Effector CD4-positive, alpha-beta T cell (primary cell): ENCODE results near the gene MUL1.
"Not testable (repeated sequence)": the region's sequence is repeated elsewhere in the genome, so short reads cannot be mapped to it uniquely, and the experiment has no call there.

ENCODE experiments used
- DNase-seq: peaks from one replicate; pipeline ENCODE4 v3.0.0-alpha.2; 2020
- total RNA-seq: gene quantifications from one replicate; lab custom pipeline; 2026; lab: John Stamatoyannopoulos, UW

Gene MUL1, protein sequence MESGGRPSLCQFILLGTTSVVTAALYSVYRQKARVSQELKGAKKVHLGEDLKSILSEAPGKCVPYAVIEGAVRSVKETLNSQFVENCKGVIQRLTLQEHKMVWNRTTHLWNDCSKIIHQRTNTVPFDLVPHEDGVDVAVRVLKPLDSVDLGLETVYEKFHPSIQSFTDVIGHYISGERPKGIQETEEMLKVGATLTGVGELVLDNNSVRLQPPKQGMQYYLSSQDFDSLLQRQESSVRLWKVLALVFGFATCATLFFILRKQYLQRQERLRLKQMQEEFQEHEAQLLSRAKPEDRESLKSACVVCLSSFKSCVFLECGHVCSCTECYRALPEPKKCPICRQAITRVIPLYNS
- 12.8 reads per million, percentile 37 among the genes with 10 or more reads in this experiment for total RNA-seq

DNA sequence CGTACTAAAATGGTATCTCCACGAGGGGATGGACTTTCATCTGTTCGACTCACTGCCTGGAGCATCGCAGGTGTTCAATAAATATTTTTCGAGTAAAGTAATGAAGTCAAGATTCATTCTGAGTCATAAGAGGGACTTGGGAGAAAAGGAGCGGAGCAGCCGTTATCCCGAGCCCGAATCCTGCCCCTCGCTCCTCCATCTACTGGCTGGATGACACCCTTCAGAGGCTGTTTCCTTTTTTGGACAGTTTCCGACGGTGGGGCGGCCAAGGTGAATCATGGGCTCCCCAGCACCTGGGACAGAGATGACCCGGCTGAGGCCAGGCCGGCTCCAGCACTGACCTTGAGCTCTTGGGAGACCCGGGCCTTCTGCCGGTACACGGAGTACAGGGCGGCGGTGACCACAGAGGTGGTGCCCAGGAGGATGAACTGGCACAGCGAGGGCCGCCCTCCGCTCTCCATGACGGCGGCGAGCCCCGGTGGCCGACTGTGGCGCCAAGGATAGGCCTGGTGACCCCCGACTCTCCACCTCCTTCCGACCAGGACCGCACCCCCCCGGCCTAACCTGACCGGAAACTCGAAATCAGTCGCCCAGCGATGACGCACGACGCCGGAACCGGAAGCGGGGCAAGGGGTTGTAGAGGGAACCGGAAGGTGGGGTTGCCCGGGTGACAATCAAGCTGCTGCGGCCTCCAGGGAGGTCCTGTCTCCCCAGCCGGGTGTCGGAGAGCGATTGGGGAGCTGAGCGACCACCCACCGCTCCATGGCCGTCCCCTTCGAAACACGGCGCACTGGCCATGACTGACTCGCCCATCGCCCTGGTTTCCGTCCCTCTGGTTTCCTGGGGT lies at the start of gene MUL1:
TSS of gene MUL1 (minus strand) at position 588 of the 847 bp plus-strand sequence. CDS start at position 461, 127 bp downstream.
- DNase-seq = peak; percentile 90

DNA sequence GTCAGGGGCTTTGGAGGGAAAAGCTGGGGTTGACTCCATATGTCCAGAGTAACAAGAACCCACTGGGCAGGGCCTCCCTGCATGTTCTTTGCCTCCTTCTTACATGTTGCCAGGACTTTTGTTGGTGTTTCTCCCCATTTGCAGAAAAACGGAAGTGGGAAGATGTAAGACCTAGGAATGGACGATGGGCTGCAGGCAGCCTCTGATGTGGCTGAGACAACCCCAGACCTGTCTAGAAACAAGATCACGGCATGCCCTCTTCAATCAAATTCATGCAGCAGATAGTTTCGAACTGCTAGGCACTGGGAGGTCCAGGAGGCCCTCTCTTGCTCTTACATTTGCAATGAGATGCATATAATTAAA lies 47.8 kb upstream of the MUL1 start:
- DNase-seq = no peak

DNA sequence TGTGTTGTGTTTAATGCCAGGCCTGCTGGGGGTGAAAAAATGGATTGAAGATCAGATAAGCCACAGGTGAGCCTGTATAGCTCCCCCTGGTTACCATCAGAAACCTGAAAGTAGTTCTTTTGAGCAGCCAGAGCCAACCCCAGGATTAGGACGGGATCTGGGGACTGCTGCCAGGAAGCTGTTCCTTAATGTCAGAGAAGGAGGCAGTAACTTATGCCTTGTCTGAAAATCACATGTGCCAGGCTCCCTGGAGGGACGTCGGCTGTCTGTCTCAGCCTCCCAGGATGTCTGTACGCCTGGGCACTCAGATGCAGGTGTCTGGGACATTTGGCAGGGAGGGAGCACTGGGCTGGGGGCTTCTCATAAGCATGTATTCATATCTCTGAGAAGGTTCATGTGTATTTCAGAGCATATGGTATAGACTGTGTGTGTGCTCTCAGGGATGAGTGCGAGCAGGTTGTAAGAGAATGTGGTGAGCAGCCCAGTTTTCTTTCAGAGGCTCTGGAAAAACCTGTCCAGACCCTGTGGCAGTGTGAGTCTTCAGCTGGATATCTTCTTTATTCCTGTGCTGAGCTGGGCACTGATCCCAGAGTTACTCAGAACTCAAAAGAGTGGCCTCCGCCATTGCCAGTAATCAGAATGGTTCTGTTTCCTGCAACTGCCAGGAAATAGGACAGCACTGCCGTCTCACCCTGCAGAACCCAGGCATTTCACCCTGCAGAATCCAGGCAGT lies 47.2 kb upstream of the MUL1 start:
- no peak for DNase-seq

DNA sequence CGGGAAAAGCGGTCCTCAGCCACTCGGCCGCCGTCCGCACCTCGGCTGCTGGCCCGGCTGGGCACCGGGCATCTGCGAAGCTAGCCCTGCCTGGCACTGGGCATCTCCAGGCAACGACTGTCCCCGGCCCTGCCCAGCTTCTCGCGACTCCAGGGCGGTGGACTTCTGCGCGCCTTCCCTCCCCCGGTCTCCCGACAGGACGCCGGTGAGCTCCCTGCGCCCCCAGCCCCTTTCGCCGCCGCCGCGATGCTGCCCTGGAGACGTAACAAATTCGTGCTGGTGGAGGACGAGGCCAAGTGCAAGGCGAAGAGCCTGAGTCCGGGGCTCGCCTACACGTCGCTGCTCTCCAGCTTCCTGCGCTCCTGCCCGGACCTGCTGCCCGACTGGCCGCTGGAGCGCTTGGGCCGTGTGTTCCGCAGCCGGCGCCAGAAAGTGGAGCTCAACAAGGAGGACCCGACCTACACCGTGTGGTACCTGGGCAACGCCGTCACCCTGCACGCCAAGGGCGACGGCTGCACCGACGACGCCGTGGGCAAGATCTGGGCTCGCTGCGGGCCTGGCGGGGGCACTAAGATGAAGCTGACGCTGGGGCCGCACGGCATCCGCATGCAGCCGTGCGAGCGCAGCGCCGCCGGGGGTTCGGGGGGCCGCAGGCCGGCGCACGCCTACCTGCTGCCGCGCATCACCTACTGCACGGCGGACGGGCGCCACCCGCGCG lies 44.9 kb upstream of the MUL1 start:
- no peak for DNase-seq

DNA sequence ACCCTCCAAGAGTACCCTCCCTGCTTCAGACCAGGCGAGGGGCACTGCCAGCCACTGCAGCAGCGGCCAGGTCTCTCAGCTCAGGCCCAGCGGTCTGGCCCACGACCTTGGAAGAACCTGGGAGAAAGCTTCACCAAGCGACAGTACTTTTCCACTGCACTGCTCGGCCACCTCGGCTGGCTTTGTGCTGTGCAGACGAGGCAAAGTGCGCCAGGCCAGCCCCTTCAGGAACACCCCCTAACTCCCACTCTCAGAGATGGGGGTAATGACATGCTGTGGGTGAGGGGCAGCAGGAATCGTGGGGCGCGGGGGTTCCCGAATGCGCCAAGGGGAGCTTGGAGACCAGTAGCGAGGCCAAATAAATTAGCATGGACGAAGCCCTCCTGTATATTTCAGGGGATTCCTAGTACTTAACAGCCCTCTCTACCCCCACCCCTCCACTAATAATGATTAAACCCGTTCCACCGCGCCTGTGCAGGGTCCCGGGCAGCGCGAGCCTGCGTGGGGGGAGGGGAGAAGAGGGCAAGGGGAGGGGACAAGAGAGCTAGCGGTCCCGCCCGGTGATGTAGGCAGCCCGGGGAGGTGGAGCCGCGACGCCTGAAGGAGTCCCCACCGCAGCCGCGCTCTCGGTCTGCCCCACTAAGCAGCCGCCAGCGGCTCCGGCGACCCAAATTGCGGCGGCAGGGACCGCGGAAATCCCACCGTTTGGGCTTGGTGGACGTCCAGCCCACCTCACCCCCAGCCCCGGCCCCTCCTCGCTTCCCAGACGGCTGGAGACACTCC lies 44.2 kb upstream of the MUL1 start, which contains the start of gene FAM43B:
TSS of gene FAM43B (plus strand) at position 629 of the 783 bp plus-strand sequence. CDS start 401 bp downstream, outside the sequence.
- no peak for DNase-seq

DNA sequence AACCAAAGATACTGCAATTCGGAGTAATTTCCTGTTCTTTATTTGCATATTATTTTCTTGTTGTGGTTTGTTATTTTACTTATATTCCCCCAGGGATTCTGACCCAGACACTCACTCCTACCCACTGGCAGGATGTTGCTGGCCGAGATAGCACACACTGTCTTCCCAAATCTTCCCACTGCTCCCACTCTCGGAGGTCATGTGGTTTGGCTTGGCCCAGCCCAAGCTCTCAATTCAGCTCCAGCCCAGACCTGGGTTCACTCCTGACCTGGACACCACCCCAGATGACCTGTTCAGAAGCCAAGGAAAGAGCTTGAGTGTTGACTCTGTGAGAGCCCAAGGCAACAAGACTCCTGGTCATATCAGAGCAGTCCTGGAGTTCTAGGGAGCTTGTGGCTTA lies 43.2 kb upstream of the MUL1 start:
- no peak for DNase-seq

DNA sequence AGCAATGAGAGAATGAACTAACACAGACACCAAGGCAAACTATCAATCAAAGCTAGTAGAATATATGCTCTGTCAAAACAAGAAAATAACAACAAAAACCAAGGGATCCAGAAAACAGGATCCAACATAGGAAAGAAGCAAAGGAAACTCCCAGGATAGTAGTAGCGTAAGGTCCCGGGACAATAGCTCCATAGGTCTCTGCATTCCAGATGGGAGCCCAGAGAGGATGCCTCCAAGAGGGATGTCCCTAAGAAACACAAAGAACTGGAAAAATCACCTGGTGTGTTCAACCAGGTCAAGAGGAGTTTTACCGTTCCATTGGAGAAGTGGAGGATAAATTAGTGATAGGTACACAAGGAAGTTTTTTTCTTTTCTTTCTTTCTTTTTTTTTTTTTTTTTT lies 38.7 kb upstream of the MUL1 start:
- DNase-seq = no peak

DNA sequence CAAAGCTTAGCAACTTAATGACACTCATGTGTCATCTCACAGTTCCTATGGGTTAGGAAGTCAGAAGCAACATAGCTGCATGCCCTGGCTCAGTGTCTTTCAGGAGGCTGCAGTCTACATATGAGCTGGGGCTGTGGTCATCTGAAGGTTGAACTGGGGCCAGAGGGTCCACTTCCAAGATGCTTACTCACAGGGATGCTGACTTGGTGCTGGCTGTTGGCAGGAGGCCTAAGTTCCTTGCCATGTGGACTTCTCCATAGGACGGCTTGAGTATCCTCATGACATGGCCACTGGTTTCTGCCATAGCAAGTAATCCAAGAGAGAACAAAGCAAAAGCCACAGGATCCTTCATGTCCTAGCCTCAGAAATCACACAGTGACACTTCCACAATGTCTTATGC lies 32.3 kb upstream of the MUL1 start:
- DNase-seq = no peak

DNA sequence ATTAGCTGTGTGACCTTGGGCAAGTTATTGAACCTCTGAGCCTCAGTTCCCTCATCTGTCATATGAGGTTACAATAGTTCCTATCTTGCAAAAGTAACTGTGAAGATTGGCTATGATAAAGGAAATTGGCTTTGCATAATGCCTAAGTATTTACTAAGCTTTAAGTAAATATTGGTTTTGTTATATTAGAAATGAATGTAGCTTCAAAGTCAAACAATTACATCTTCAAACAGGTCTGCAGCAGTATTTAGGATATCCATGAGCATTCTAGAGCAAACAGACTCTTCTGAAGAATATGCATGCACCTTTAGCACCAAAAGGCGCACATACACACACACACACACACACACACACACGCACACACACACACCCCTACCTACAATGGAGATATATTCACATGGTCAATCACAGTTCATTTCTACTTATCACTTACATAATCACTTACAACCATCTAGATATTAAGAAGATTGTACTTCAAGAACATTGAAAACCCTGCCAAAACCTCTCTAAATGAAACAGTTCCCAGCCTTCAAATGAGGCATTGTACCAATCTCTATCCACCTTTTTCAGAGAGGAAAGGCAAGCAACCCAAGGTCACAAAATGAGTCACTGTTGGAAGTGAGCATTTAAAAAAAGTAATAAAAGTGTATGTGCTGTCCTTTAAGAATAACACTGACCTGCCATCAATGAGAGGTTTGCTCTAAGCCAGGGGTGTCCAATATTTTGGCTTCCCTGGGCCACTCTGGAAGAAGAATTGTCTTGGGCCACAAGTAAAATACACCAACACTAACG lies 31.0 kb upstream of the MUL1 start:
- no peak for DNase-seq

DNA sequence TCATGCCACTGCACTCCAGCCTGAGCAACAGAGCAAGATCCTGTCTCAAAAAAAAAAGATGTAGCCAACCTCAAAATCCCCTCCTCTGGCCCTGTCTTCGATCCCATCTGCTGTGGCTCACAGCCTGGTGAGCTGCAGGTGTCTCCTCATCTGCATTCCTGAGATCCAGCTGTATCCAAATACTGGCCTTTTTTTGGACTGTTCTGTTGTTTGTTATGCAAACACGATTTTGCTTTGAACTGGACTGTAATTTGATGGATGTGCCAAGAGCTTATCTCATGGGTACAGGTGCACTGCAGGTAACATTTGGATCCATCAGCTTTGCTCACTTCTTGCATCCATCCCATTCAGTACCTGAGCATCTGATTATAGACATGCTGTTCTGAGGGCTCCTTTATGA lies 30.3 kb upstream of the MUL1 start:
- DNase-seq = no peak

DNA sequence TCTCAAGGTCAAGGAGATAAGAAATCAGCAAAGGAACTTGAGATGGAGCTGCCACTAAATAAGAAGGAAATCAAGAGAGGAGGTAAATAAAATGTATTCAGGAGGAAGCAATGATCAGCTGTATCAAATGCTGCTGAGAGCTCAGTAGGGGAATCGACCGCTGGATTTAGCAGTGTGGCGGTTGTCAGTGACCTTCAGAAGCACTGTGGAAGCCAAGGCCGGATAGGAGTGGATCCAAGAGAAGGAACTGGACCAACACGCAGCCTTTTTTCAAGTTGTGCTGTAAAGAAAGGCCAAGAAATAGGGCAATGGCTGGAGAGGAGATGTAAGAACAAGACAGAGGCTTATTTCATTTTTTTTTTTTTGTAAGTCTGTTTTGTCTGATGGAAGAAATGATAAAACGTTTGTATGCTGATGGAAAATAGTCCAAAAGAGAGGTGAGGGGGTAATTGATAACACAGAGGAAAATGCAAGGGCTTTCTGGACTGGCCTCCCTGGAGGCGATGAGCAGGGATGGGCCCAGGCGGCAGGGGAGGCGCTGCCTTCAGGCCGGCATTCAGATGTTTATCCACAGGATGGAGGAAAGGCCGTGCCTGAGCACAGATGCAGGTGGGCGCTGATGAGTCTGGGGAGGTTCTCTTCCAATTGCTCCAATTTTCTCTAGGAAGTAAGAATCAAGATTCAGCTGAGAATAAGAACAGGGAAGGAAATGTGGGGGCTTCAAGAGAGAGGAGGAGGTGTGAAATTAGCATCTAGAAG lies 26.9 kb upstream of the MUL1 start:
- DNase-seq = no peak

DNA sequence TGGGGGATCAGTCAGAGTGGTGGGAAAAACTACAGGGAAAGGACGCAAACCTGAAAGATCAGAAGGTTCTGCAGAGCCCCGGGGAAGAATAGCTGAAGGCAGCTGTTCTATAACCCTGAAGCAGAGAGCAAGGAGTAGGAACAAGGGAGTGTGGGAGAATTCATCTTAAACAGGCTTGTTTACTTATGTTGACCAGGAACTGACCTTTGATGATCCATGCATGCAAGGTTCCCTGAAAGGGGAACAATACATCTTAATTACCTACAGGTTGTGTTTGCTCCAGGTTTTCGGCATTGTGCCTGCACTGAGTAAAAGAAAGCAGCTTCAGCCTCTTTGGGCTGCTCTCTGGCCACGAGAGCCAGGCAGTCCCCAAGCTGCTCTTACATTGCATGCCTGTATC lies 25.7 kb upstream of the MUL1 start:
- no peak for DNase-seq

DNA sequence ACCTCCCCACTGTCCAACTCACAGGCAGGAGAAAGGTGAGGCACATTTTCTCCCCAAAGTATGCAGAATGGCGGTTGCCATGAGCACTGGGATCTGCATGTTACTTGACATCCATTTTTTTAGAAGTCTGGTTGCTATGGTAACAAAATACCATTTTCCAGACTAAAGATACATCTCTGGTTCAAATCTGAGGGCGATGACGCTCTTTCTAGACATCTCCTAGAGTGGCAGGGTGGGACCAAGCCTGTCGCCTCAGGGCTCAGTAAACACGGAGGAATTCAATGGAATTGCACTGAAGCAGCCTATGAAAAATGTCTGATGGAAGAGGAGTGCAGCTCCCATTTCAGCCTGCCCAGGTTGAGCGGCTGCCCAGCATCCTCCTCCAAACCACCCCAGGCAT lies 22.9 kb upstream of the MUL1 start:
- no peak for DNase-seq

DNA sequence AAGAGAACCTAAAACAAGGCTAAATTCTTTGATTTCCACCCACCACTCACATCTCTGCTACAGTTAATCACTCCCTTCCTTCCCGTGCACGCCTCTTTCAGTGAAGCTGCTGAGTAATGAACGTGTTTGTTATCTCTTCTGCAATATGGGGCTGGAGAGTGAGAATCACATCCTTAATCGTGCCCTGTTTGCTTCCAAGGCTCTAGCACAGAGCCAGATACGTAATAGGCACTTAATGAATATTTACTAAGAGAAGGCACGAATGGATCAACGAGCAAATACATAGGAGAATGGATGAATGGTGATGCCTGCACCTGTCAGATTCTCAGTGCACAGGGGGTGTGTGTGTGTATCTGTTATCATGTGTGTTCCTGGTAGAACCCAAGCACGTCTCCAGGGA lies 22.4 kb upstream of the MUL1 start:
- DNase-seq = no peak

DNA sequence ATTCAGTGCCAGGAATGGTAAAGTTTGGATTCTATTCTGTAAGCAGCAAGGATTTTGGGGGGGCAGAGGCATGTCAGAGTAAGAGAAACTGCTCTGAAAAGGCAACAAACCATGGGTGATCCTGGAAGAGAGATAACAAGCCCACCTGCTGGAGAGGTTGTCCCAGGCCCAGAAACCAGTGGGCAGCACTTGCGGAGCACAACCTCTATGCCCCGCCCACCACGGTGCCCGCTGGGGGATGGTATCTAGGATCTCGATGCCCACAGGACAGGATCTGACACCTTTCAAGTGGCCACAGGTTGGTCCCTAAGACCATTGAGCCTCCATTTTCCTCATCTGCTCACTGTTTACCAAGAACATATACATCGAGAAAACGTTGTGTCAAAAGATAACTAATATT lies 20.3 kb upstream of the MUL1 start:
- DNase-seq = no peak

DNA sequence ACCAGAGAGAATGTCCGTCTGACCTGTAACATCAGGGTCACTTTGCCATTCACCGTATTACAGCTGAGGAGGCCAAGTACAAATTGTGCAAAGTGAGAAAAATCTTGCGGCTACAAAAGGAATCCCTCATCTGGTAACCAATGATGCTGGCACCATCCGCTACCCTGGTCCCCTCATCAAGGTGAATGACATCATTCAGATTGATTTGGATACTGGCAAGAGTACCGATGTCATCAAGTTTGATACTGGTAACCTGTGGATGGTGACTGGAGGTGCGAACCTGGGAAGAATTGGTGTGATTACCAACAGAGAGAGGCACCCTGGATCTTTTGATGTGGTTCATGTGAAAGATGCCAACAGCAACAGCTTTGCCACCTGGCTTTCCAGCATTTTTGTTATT lies 18.3 kb upstream of the MUL1 start:
- no peak for DNase-seq

DNA sequence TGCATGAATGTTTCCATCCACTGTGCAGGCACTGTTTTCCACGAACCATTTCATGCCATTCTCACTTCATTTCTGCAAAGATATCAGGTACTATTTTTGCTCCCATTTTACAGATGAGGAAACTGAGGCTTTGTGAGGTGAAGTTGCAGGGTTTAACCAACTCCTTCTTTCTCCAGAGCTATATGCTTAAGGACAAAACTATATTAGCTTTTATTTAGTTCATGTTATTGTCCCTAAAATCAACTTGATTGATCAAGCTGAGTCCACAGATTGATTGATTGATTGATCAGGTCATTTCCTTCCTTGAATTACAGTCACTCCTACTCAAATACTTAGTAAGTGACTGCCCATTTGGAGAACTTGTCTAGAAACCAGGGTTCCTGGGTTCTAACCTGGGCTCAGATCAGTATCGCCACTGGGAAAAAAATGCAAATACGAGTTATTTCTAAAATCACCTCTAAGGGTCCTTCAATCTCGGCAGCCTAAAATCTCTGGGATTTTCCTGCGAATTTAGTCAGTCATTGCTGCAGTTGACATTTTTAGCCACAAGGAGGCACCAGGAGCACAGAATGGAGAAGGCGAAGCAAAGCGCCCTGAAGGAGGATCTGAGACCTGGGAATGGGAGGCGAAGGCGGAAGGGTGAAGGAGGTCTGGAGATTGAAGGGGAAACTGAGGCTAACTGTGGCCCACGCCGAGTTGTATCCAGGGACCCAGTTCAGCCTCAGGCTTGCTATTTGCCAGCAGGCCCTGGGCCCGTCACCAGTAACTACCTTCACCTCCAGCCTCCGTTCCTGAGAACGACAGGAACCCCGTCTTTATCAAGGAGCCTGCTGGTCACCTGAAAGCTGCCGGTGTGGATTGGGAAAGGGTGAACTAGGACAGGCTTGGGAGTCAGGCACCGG lies 14.3 kb upstream of the MUL1 start:
- peak; percentile 63 for DNase-seq

DNA sequence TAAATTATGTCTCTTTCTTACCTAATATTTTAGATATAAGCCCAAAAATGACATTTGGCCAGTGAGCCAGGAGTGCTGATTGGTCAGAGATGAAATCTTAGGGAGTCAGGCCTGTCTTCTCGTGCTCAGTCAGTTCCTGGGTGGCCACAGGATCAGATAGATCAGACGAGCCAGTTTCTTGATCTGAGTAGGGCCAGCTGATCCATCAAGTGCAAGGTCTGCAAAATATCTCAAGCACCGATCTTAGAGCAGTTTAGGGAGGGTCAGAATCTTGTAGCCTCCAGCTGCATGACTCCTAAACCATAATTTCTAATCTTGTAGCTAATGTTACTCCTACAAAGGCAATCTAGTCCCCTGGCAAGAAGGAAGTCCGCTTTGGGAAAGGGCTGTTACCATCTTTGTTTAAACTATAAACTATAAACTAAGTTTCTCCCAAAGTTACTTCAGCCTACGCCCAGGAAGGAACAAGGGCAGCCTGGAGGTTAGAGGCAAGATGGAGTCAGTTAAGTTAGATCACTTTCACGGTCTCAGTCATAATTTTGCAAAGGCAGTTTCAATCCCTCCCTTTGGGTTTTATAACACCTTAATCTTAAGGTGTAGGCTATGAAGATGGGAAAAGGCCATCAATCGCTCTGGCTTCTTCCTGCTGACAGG lies 11.8 kb upstream of the MUL1 start:
- not testable (repeated sequence) for DNase-seq
